ENCODE results near the gene CIBAR2.
"Not testable (repeated sequence)": the region's sequence is repeated elsewhere in the genome, so short reads cannot be mapped to it uniquely, and the experiment has no call there.

The CIBAR2 gene

DNA sequence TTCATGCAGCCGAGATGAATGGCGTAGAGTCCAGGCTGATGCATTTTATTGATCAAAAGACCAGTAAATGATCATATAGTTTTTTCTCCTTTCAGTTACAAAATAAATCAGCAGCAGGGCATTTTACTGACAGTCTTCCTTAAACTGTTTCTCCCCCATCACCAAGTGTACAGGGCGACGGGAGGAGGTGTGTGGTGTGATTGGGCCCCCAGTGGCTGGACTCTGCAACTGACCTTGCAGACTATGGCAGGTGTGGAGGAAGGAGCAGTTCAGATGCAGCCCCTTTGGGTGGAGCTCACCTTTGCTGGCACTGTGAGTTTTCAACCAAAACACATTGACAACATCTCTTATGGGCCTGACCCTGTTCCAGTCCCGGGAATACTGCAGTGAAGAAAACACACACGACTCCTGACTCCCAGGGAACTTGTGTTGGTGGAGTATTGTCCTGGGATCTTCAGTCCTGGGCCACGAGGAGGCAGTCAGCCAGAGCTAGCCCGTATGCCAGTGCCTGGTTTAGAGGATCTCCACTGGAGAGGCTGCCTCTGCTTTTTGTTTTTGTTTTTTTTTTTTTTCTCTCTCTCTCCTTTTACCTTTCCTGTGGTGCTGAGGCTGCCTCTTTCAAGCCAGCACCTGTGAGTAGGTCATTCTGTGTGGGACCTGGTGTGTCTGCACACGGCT, 54.9 kb downstream of the CIBAR2 start:
- no peak for DNase-seq

DNA sequence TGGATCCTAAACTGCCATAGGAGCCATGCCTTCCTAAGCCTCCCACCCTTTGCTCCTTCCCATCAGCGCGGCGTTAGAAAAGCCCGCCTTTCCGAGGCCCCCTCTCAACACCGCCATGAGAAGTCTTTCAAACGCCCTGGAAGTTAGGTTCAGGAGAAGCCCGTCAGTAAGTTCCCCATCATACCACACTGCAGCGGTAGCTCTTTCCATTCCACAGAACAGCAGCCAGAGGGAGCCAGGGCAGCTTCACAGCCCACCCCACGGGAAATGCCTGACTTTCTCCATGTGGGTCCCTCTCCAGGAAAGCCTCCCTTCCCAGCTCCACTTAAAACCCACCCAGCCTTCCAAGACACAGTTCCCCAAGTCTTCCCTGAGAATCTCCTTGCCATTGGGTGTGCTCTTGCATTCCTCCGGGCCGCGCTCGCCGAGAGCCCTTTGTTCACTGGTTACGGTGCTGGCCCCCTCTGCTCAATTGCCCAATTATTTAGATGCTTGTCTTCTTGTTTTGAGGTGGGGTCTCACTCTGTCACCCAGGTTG, 56.0 kb downstream of the CIBAR2 start:
- no peak for DNase-seq

DNA sequence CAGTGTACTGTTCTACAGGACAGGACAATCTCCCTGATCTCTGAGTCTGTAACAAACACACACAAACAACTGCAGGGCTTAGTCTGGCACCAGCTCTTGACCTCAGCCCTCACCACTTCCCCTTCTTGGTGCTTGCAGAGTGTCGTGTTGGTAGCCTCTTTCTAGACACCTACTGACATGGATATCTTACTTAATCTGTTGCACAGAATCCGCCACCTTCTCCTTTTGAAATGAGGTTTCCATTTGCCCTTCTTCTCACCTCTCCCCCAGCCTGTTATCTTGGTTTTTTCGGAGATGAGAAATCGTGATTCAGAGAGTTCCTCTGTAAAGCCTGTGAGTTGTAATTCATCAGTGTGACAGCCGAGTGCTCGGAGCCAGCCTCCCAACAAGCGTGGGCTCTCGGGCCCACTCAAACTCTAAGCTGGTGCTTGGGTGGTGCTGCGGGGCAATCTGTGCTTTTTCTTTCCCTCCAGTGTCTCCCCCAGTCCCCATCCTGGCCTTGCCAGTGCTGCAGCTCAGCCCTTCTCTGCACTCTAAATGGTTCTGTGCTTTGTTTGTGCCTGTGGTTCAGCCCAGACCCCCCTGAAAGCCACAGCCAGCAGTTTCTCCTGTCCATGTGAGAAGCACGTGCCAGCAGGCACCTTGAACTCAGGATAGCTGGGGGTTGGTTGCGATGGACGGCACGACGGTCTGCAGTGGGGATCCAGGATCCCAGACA, 56.6 kb downstream of the CIBAR2 start:
- DNase-seq: peak; percentile 89

DNA sequence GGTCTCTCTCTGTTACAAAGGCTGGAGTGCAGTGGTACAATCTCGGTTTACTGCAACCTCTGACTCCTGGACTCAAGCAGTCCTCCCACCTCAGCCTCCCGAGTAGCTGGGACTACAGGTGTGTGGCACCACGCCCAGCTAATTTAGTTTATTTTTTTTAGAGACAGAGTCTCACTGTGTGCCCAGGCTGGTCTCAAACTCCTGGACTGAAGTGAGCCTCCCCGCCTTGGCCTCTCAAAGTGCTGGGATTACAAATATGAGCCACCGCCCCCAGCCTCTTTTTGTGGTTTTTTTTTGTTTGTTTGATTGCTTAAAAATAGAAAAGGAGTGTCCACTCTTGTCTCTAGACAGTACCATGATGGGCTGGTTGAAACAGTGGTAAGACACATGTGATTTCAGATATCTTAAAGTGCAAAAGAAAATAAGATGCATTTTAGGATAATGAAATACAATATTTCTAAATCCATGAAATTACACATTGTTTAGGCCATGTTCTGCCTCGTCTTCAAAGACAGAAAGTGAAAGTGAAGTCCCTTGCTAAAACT, 57.3 kb downstream of the CIBAR2 start:
- DNase-seq: no peak

DNA sequence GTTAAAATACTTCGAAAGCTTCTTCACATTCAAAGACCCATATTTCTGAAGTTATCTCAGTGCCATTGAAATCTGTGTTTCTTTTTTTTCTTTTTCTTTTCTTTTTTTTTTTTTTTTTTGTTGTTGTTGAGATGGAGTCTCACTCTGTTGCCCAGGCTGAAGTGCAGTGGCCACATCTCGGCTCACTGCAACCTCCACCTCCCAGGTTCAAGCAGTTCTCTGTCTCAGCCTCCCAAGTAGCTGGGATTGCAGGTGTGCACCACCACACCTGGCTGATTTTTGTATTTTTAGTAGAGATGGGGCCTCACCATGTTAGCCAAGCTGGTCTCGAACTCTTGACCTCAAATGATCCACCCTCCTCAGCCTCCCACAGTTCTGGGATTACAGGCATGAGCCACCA, 58.0 kb downstream of the CIBAR2 start:
- not testable (repeated sequence) for DNase-seq

DNA sequence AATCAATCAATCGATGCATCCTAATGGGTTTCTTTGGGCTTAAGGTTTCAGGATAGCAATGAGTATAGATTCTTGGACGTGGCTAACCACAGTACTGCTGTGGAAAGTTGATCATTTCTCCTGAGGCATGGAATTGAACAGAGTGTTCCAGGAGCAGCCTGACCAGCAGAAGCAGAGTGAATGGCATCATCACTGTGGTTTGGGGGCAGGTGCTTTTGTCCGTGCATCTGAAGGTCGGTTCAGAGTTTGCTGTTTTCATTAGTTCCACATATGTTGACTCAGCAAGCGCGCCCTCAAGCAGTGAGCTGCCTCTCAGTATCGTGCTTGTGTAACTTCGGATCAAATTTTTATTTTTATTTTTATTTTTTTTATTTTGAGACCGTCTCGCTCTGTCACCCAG, 59.7 kb downstream of the CIBAR2 start:
- DNase-seq: no peak

DNA sequence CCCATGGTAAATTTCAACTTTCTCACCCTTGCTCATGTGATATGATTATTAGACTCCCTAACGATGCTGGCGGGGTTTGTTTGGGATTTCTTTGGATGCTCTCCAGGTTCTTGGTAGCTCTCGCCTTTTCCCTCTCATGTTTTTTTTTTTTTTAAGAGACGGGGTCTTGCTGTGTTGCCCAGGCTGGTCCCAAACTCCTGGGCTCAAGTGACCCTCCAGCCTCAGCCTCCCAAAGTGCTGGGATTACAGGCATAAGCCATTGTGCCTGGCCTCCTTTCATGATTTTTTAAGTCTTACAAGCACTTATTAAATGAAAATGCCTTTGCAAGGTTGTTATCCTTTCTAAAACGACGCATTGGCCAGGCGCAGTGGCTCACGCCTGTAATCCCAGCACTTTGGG, 60.6 kb downstream of the CIBAR2 start:
- no peak for DNase-seq

DNA sequence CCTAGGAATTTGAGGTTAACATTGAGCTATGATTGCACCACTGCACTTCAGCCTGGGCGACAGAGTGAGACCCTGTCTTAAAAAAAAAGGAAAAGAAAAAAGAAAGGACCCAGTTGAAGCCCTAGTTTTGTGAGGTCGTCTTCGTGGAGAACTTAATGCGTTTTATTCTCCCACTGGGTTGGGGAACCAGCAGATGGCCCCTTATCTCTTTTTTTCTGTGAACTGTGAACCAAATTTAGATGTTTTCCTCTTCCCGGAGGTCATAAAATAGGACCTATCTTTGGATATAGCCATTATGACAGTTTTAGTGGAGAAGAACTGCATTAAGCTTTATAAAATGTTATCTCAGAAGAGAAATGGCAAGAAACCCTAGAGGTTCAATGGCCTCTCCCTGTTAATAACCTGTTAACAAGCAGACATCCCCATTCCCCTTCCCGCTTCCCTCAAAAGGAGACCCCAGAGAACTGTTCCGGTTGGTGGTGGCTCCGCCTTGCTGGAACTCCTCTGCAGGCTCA, 61.1 kb downstream of the CIBAR2 start:
- no peak for DNase-seq

DNA sequence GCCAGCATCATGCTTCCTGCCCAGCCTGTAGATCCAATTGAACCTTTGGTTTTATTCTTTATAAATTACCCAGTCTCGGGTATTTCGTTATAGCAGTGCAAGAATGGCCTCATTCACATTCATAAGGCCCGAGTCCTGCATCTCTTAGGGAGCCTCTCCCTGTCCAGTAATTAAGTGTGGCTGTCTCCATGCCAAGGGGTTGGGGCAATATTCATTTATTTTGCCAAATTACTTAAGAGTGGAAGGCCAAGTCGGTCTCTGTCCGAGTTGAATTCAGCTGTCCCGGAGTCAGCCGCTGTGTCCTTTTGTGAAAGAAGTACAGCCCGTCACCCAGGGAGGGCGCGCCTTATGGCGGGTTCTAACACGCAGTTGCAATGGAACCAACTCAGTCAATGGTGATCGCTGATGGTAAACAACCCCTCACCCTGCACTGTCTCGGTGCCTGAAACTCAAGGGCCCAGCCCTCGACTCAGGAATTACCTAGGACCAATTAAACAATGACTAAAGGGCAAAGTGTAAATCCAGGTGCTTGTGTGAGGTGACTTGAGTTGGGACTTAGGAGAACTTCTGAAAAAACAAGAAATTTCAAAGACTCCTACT, 62.5 kb downstream of the CIBAR2 start:
- no peak for DNase-seq

DNA sequence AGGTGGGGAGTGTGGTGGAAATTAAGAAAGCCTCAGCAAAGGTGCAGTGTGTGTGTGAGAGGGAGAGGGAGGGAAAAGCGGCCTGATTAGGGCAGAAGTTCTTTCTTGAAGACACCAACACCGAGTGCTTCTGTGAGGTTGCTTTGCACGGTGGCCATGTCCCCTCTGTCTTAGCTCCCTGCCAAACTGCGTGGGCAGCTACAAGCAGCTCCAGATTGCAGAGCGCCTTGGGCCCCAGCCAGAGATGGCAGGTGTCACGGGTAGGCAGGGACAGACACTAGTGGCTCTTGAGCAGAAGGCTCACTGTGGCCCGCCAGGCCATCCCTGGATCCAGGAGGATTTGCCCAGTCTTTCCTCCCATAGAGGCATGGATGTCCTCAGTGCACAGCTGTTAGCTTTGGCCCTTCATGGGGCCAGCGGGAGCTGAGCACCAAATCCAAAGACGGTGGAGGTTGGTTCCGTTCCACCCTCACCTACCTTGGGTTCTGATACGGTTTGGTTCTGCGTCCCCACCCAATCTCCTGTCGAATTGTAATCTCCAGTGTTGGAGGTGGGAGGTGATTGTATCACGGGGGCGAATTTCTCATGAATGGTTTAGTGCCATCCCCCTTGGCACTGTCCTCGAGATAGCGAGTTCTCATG, 63.2 kb downstream of the CIBAR2 start:
- no peak for DNase-seq
